Measurements from ENCODE around the gene TRIM52. TPM values are rescaled to one million over a fixed set of nuclear protein-coding genes. Genes with fewer than 3 reads are reported as not detected.

Gene TRIM52
- total RNA-seq, 2 experiments from 2014 or later, result 35.9 to 37.6 TPM

GRCh38 chr5:181259283-181259682 is 1.7 kb downstream of the TRIM52 start:
- Mint-ChIP-seq H3K36me3 (ENCODE audit: low read depth) (peaks cover 60% of the 10 kb centered on the region), H3K4me1 (ENCODE audit: low read depth) (peaks cover 66% of the 10 kb centered on the region), H3K27ac (peak overlapping the region; percentile 95), H3K27me3 (no peaks in the 10 kb centered on the region), H3K9me3 (no peaks in the 10 kb centered on the region), H3K4me3 (peak overlapping the region; percentile 100)
- POLR2A ChIA-PET, result interaction anchor here (3.6 to 5.8 kb wide), 5 partner anchors 14 to 68 kb away, joined by 39 to 244 read pairs (median 139); partner anchors contain the start of genes RACK1, TRIM41 and TRIM7
- intact Hi-C loops (cut with DNase I, micrococcal nuclease), result loop anchor here in 1 of 2 experiments (1.0 to 10.0 kb wide), 2 partner anchors 10 to 764 kb away; partner anchors contain the start of gene CNOT6
- H3K9me3 ChIP-seq (ENCODE audit: control insufficient read depth in 1 of 2, insufficient read depth in 1 of 2, low read length in 2 of 2), result no peaks in the 10 kb centered on the region
- peaks cover 43% of the 10 kb centered on the region for H3K4me1 ChIP-seq (ENCODE audit: insufficient read depth, low read length)
- ATAC-seq (ENCODE audit: poor library complexity), result no peak
- H3K27ac ChIP-seq (ENCODE audit: low read depth in 1 of 2, low read length in 2 of 2), result peak overlapping the region in 1 of 2 donors; percentile 99
- no peaks in the 10 kb centered on the region for H3K27me3 ChIP-seq (ENCODE audit: control insufficient read depth in 1 of 2, insufficient read depth in 2 of 2, low read length in 2 of 2)
- DNase-seq, result no peak
- TF ChIP-seq CTCF (IDR thresholded peaks at IDR 0.05), result no peak
- peak overlapping the region; percentile 85 for H3K4me3 ChIP-seq (ENCODE audit: low read length)
- peaks cover 20% of the 10 kb centered on the region for H3K36me3 ChIP-seq (ENCODE audit: insufficient read depth, low read length)
- CTCF ChIA-PET, result interaction anchor here (1.0 kb wide), 1 partner anchor 11 kb away, joined by 3 read pairs; no protein-coding TSS in a partner anchor

GRCh38 chr5:181258576-181258975 is 2.4 kb downstream of the TRIM52 start:
- no peaks in the 10 kb centered on the region for H3K27me3 ChIP-seq (ENCODE audit: control insufficient read depth in 1 of 2, insufficient read depth in 2 of 2, low read length in 2 of 2)
- POLR2A ChIA-PET, result interaction anchor here (4.0 to 5.8 kb wide), 3 partner anchors 14 to 68 kb away, joined by 39 to 159 read pairs (median 139); partner anchors contain the start of genes RACK1 and TRIM41
- Mint-ChIP-seq H3K4me3 (peak overlapping the region; percentile 100), H3K9me3 (no peaks in the 10 kb centered on the region), H3K36me3 (ENCODE audit: low read depth) (peaks cover 56% of the 10 kb centered on the region), H3K27me3 (no peaks in the 10 kb centered on the region), H3K4me1 (ENCODE audit: low read depth) (peaks cover 66% of the 10 kb centered on the region), H3K27ac (peak overlapping the region; percentile 95)
- H3K4me3 ChIP-seq (ENCODE audit: low read length), result peak overlapping the region; percentile 85
- CTCF ChIA-PET, result no interaction called here
- no peaks in the 10 kb centered on the region for H3K9me3 ChIP-seq (ENCODE audit: control insufficient read depth in 1 of 2, insufficient read depth in 1 of 2, low read length in 2 of 2)
- H3K4me1 ChIP-seq (ENCODE audit: insufficient read depth, low read length), result peaks cover 43% of the 10 kb centered on the region
- peak overlapping the region in 1 of 2 donors; percentile 4 for H3K27ac ChIP-seq (ENCODE audit: low read depth in 1 of 2, low read length in 2 of 2)
- TF ChIP-seq CTCF (IDR thresholded peaks at IDR 0.05), result no peak
- ATAC-seq (ENCODE audit: poor library complexity), result no peak
- no peak for DNase-seq
- intact Hi-C loops (cut with DNase I, micrococcal nuclease), result loop anchor here in 1 of 2 experiments (10.0 kb wide), 1 partner anchor 764 kb away; the partner anchor contains the start of gene CNOT6
- peaks cover 17% of the 10 kb centered on the region for H3K36me3 ChIP-seq (ENCODE audit: insufficient read depth, low read length)

- no peak overlapping the region for H3K4me3 ChIP-seq (ENCODE audit: low read length)
- H3K36me3 ChIP-seq (ENCODE audit: insufficient read depth, low read length), result peaks cover 30% of the 10 kb centered on the region
- DNase-seq (no peak), ATAC-seq (ENCODE audit: poor library complexity) (no peak)
- ChIA-PET POLR2A (interaction anchor here (0.7 to 5.8 kb wide), 5 partner anchors 11 to 65 kb away, joined by 3 to 39 read pairs (median 18); partner anchors contain the start of genes RACK1 and TRIM41), CTCF (interaction anchor here (1.0 to 1.2 kb wide), 2 partner anchors 48 to 453 kb away, joined by 3 read pairs; no protein-coding TSS in a partner anchor)
- no peak for TF ChIP-seq CTCF (IDR thresholded peaks at IDR 0.05)
- Mint-ChIP-seq H3K36me3 (ENCODE audit: low read depth) (peaks cover 59% of the 10 kb centered on the region), H3K9me3 (no peaks in the 10 kb centered on the region), H3K27me3 (no peaks in the 10 kb centered on the region), H3K4me1 (ENCODE audit: low read depth) (peaks cover 76% of the 10 kb centered on the region), H3K4me3 (no peak overlapping the region), H3K27ac (peak overlapping the region; percentile 12)
- H3K27ac ChIP-seq (ENCODE audit: low read depth in 1 of 2, low read length in 2 of 2), result no peak overlapping the region
- peaks cover 42% of the 10 kb centered on the region for H3K4me1 ChIP-seq (ENCODE audit: insufficient read depth, low read length)
- H3K27me3 ChIP-seq (ENCODE audit: control insufficient read depth in 1 of 2, insufficient read depth in 2 of 2, low read length in 2 of 2), result no peaks in the 10 kb centered on the region
- intact Hi-C loops (cut with DNase I, micrococcal nuclease), result loop anchor here in 1 of 2 experiments (10.0 kb wide), 1 partner anchor 761 kb away; the partner anchor contains the start of gene CNOT6
- H3K9me3 ChIP-seq (ENCODE audit: control insufficient read depth in 1 of 2, insufficient read depth in 1 of 2, low read length in 2 of 2), result no peaks in the 10 kb centered on the region
Measured at GRCh38 chr5:181255836-181256578, 4.9 kb downstream of the TRIM52 start.

All from CD4-positive, alpha-beta T cell (primary cell).